GM21526 (cell line): Measurements from ENCODE around the gene CDKN2D.
A peak's percentile ranks its signal among the peaks of the same experiment; 100 is the strongest.
"Not testable (repeated sequence)": the region's sequence is repeated elsewhere in the genome, so short reads cannot be mapped to it uniquely, and the experiment has no call there.

Experiments used
- ATAC-seq: cut with Tn5 transposase; IDR thresholded peaks from one replicate; pipeline ENCODE4 v1.9.1; 2021; ENCODE audit warnings: moderate library complexity; ENCODE audit not compliant: unreplicated experiment, low FRiP score

Gene CDKN2D

GRCh38 chr19:10582091-10582490, 13.3 kb upstream of the CDKN2D start:
- ATAC-seq, result no peak

- no peak for ATAC-seq
Observed at GRCh38 chr19:10580979-10581631, 12.3 kb upstream of the CDKN2D start.

- ATAC-seq, result no peak
Observed at GRCh38 chr19:10577951-10578350, 9.2 kb upstream of the CDKN2D start.

DNA sequence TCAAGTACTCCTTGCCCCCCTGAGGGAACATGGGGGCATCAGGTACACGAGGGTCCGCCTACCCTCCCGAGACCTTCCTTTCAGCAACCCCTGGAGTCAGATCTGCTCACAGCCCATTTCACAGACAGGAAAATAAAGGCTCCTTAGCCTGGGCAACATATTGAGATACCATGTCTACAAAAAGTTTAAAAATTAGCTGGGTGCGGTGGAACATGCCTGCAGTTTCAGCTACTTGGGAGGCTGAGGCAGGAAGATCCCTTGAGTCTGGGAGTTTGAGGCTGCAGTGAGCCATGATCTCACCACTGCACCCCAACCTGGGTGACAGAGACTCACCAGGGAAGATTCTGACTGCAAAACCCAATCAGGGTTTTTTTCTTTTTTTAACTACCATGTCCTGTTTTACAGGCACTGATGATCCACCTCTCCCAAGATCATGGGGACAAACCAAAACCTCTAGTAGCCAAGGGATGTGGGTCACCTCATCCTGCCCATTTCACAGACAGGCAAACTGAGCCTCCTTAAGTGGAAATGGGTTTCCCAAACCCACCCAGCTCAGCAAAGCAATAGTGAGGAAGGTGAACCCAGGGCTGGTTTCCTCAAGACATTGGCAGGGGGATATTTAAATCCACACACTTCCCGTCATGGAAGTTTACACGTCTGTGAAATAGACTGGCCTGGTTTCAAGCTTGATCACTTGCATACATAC, 6.4 kb upstream of the CDKN2D start:
- no peak for ATAC-seq

DNA sequence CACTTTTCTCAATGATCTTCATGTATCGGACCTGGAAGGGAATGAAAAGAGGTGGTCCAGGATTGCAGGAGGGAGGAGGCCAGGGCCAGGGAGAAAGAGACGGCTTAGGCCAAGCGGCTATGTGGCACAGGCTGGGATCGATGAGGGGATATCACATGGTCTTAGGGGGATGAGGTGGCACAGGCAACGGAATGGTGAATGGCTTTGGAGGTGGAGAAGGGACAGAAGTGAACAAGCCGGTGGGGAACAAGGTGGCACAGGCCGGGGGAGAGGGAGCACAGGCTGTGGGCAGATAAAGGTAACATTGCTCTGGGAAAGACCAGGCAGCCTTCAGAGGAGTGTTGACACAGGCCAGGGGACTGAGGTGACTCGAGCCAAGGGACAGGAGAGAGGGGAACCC, 5.7 kb upstream of the CDKN2D start:
- no peak for ATAC-seq

DNA sequence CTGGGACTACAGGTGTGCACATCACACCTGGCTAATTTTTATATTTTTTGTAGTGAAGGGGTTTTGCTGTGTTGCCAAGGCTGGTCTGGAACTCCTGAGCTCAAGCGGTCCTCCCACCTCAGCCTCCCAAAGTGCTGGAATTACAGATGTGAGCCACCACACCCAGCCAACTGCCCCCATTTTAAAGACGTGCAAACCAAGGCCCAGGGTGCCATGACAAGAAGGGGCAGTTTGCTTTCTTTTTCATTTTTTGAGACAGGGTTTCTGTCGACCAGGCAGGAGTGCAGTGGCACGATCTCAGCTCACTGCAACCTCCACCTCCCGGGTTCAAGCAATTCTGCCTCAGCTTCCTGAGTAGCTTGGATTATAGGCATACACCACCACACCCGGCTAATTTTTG, 5.0 kb upstream of the CDKN2D start:
- not testable (repeated sequence) for ATAC-seq

DNA sequence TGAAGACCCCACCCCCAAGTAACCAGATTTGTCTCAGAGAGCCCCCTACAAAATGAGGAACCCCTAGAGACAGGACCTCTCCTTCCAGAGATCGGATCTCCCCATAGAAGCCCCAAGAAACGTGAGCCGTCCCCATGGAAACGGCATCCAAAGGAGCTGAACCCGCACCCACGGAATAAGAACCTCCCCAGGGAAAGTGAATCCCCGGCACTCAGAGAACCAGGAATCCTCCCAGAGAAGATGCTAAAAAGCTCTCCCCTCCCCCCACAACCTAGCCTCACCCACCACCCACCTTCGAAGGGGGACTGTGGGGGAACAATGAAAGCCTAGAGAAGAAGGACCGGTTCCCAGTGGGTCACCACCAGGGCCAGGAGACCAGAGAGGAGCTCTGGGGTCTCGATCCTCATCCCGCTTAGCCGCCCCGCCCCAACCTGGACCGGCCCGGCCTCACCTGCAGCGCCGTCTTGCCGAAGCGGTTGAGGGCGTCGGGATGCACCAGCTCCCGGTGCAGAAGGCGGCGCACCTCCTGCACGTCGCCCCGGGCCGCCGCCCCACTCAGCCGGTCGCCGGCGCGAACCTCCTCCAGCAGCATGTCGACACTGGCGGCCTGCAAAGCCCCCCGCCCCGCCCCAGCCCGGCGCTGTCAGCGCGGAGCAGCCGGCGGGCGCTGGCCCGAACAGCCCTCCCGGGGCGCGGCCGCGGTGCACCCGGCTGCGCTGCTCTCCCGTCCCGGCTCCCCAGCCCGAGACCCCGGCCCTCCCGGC, 535 bp downstream of the CDKN2D start:
- peak; percentile 3 for ATAC-seq

- no peak for ATAC-seq
Observed at GRCh38 chr19:10567656-10568055, 1.1 kb downstream of the CDKN2D start.

DNA sequence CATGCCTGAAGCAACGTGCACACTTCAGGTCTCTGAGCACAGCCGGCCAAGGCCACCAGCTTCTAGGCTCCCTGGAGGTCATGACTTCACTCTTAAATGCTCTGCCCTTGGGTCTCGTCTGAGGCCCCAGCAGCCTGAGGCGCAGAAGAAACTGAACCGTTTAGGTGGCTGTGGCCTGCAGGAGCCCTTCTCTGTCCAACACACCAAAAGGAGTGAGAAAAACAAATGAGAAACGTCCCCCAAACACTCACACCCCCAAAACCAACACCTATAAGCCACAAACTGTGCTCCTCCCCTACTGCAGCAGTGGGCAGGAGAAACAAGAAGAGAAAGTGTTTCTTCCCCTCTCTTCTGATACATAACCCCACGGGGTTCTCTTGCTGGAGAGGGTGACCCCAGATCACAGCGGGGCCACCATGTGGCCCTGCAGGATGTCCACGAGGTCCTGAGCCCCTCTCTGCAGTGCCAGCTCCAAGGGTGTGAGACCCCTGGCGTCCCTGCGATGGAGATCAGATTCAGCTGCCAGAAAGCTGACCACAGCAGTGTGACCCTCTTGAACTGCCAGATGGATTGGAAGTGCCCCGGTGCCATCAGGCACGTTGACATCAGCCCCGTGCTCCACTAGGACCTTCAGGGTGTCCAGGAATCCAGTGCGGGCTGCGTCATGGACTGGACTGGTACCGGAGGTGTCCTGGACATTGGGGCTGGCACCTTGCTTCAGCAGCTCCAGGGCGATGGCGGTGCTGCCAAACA, 1.9 kb downstream of the CDKN2D start:
- no peak for ATAC-seq

DNA sequence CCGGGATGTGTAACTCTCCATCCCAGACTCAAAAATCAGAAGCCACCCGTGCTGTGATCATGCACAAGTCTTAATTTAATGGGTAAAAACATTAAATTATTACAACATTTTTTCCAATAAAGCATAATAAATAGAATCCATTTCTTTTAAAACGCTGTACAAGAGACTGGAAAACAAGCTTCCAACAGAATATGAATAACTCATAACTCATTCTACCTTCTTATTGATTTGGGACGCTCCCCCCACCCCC, 2.4 kb downstream of the CDKN2D start:
- no peak for ATAC-seq

DNA sequence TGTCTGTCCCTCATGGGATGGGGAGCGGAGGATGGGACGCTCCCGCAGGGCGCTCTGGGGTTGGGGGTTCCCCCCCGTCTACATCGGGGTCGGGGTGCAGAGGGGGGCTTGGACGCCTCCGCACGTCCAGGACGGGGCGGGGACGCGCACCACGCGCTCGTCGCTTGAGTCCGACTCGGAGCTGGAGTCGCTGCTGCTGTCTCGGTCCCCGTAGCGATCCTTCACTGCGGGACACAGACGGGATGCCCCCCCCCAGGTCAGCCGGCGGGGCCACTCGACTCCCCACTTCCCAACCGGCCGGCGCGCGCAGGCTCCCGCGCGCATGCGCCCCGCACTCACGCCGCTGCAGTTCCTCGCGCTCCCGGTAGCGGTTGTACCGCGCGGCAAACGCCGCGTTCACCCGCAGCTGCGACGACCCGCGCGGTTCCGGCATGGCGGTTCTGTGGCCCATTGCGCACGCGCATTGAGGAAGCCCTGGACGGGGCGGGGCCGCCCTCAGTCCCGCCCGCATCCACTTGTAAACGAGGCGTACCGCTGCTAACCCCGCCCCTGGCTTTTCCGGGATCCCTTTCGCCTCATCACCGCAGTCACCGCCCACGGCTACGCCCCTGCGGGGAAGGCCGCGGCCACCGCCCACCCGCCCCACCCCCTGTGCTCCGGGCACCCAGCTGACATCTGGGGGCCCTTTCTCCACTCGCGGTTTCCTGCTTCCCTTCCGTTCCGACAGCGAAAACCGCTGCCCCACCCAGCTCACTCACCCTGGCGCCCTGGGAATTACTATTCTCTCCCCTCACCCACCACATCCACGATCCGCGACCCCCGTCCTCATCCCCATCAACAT, 3.0 kb downstream of the CDKN2D start, which contains the start of gene KRI1:
KRI1 (minus strand) TSS at position 444 of the 841 bp plus-strand sequence; CDS start at position 433, 11 bp downstream.
- peak; percentile 36 for ATAC-seq

DNA sequence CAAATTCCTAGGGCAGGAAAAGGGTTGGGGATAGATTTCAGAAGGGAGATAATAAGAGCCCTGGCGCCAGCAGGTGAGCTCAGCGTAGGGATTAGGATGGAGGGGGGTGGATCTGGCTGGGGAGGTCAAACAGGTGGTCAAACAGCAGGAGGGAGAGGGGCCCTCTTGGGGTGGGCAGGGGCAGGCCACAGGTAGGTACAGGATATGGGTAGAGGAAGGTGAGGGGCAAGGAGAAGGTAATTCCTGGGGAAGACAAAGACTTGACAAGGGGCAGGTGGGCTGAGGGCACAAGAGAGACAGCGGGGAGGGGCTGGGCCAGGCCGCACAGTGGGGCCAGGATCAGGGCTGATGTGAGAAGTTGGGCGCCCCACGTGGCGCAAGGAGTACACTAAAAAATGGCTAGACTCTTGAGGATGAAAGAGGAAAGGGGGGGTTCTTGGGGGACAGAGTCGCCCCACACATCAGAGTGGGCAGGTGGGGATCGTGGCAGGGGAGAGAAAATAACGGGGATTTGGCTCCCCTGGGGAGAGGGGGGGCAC, 3.7 kb downstream of the CDKN2D start:
- no peak for ATAC-seq

GRCh38 chr19:10562609-10563008, 6.2 kb downstream of the CDKN2D start:
- no peak for ATAC-seq

DNA sequence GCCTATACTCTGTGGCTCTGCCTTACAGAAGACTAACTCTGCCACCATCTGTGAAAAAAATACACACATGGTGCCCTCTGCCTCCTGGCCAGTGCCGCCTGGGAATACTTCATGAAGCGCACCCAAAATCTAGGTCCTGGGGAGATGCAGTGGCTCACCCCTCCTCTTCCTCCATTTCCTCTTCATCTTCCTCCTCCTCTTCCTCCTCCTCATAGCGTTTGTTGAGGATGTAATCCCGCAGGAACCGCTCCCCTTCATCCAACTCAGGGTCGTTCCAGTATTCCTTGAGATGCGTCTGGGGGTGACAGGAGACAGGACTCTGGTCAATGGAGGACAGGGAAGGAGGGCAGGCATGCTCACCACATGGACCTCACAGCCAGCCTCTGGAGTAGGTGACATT, 8.6 kb downstream of the CDKN2D start:
- ATAC-seq, result no peak

- ATAC-seq, result no peak
Observed at GRCh38 chr19:10557603-10558197, 11.1 kb downstream of the CDKN2D start.

GRCh38 chr19:10555610-10555973, 13.2 kb downstream of the CDKN2D start:
- ATAC-seq, result no peak

- ATAC-seq, result no peak
Observed at GRCh38 chr19:10554760-10555609, 13.8 kb downstream of the CDKN2D start.

GRCh38 chr19:10553943-10554381, 14.8 kb downstream of the CDKN2D start:
- ATAC-seq, result no peak
